Mucosa of stomach (tissue), 1 donor: ENCODE measurements around the gene LRRC27.

ENCODE experiments used
- H3K27me3 ChIP-seq: one replicate; pipeline ENCODE4 v1.7.0; 2013; ENCODE audit warnings: mild to moderate bottlenecking, low read length; ENCODE audit not compliant: control insufficient read depth, insufficient read depth
- H3K36me3 ChIP-seq: one replicate; pipeline ENCODE4 v1.7.0; 2013; ENCODE audit warnings: low read length; ENCODE audit not compliant: control insufficient read depth, insufficient read depth
- H3K4me1 ChIP-seq: one replicate; pipeline ENCODE4 v1.7.0; 2013; ENCODE audit warnings: mild to moderate bottlenecking, low read length; ENCODE audit not compliant: control insufficient read depth, insufficient read depth
- H3K4me3 ChIP-seq: one replicate; pipeline ENCODE4 v1.7.0; 2013; ENCODE audit warnings: low read length
- H3K9ac ChIP-seq: one replicate; pipeline ENCODE4 v1.7.0; 2013; ENCODE audit warnings: mild to moderate bottlenecking, low read length, moderate library complexity
- H3K9me3 ChIP-seq: one replicate; pipeline ENCODE4 v1.7.0; 2013; ENCODE audit warnings: mild to moderate bottlenecking, low read length, moderate library complexity; ENCODE audit not compliant: control insufficient read depth
- donor health status: Pancreatic carcinoma.

The LRRC27 gene

GRCh38 chr10:132326925-132327324, 5.1 kb upstream of the LRRC27 start:
- no peaks in the 10 kb centered on the region for H3K27me3 ChIP-seq
- H3K4me1 ChIP-seq, result peaks cover 14% of the 10 kb centered on the region
- no peak overlapping the region for H3K9ac ChIP-seq
- no peaks in the 10 kb centered on the region for H3K9me3 ChIP-seq
- H3K36me3 ChIP-seq, result no peaks in the 10 kb centered on the region
- no peak overlapping the region for H3K4me3 ChIP-seq

GRCh38 chr10:132328106-132328505, 3.9 kb upstream of the LRRC27 start:
- H3K36me3 ChIP-seq, result no peaks in the 10 kb centered on the region
- H3K9me3 ChIP-seq, result no peaks in the 10 kb centered on the region
- H3K4me1 ChIP-seq, result peaks cover 18% of the 10 kb centered on the region
- no peak overlapping the region for H3K4me3 ChIP-seq
- H3K27me3 ChIP-seq, result no peaks in the 10 kb centered on the region
- no peak overlapping the region for H3K9ac ChIP-seq

GRCh38 chr10:132328738-132329137, 3.3 kb upstream of the LRRC27 start:
- Histone ChIP-seq H3K4me1 (peaks cover 19% of the 10 kb centered on the region), H3K36me3 (no peaks in the 10 kb centered on the region)

GRCh38 chr10:132329565-132330485, 2.2 kb upstream of the LRRC27 start:
- no peaks in the 10 kb centered on the region for H3K9me3 ChIP-seq
- no peak overlapping the region for H3K9ac ChIP-seq
- no peaks in the 10 kb centered on the region for H3K36me3 ChIP-seq
- peaks cover 19% of the 10 kb centered on the region for H3K4me1 ChIP-seq
- H3K4me3 ChIP-seq, result no peak overlapping the region
- no peaks in the 10 kb centered on the region for H3K27me3 ChIP-seq

More at GRCh38 chr10:132328738-132329137, 3.3 kb upstream of the LRRC27 start:
- Histone ChIP-seq H3K27me3 (no peaks in the 10 kb centered on the region), H3K9ac (no peak overlapping the region), H3K4me3 (no peak overlapping the region), H3K9me3 (no peaks in the 10 kb centered on the region)

- H3K36me3 ChIP-seq, result no peaks in the 10 kb centered on the region
- H3K4me3 ChIP-seq, result no peak overlapping the region
- H3K9ac ChIP-seq, result no peak overlapping the region
- no peaks in the 10 kb centered on the region for H3K9me3 ChIP-seq
- no peaks in the 10 kb centered on the region for H3K27me3 ChIP-seq
- peaks cover 20% of the 10 kb centered on the region for H3K4me1 ChIP-seq
These were observed 1.5 kb upstream of the LRRC27 start for GRCh38 chr10:132330486-132330833.

- H3K27me3 ChIP-seq, result no peaks in the 10 kb centered on the region
- no peaks in the 10 kb centered on the region for H3K9me3 ChIP-seq
- peak overlapping the region; percentile 82 for H3K9ac ChIP-seq
- peak overlapping the region; percentile 61 for H3K4me3 ChIP-seq
- peaks cover 30% of the 10 kb centered on the region for H3K4me1 ChIP-seq
- no peaks in the 10 kb centered on the region for H3K36me3 ChIP-seq
These were observed 401 bp downstream of the LRRC27 start for GRCh38 chr10:132332433-132332754.

GRCh38 chr10:132333386-132333785, 1.4 kb downstream of the LRRC27 start:
- Histone ChIP-seq H3K4me3 (no peak overlapping the region), H3K4me1 (peaks cover 30% of the 10 kb centered on the region), H3K36me3 (no peaks in the 10 kb centered on the region), H3K27me3 (no peaks in the 10 kb centered on the region), H3K9me3 (no peaks in the 10 kb centered on the region), H3K9ac (peak overlapping the region; percentile 82)

- H3K9me3 ChIP-seq, result no peaks in the 10 kb centered on the region
- peaks cover 5% of the 10 kb centered on the region for H3K36me3 ChIP-seq
- H3K4me1 ChIP-seq, result peaks cover 28% of the 10 kb centered on the region
- H3K4me3 ChIP-seq, result no peak overlapping the region
- no peak overlapping the region for H3K9ac ChIP-seq
- no peaks in the 10 kb centered on the region for H3K27me3 ChIP-seq
These were observed 2.7 kb downstream of the LRRC27 start for GRCh38 chr10:132334631-132335188.

- no peaks in the 10 kb centered on the region for H3K9me3 ChIP-seq
- peaks cover 5% of the 10 kb centered on the region for H3K36me3 ChIP-seq
- no peak overlapping the region for H3K9ac ChIP-seq
These were observed 3.4 kb downstream of the LRRC27 start for GRCh38 chr10:132335189-132336063.

GRCh38 chr10:132336064-132336746, 4.2 kb downstream of the LRRC27 start:
- Histone ChIP-seq H3K27me3 (no peaks in the 10 kb centered on the region), H3K4me1 (peaks cover 17% of the 10 kb centered on the region), H3K36me3 (peaks cover 5% of the 10 kb centered on the region), H3K4me3 (peak overlapping the region; percentile 42), H3K9ac (peak overlapping the region; percentile 72), H3K9me3 (no peaks in the 10 kb centered on the region)

More at GRCh38 chr10:132335189-132336063, 3.4 kb downstream of the LRRC27 start:
- Histone ChIP-seq H3K27me3 (no peaks in the 10 kb centered on the region), H3K4me3 (no peak overlapping the region), H3K4me1 (peaks cover 21% of the 10 kb centered on the region)

GRCh38 chr10:132336919-132337407, 5.0 kb downstream of the LRRC27 start:
- Histone ChIP-seq H3K4me3 (peak overlapping the region; percentile 42), H3K27me3 (no peaks in the 10 kb centered on the region)

More at GRCh38 chr10:132336919-132337407, 5.0 kb downstream of the LRRC27 start:
- Histone ChIP-seq H3K4me1 (peaks cover 17% of the 10 kb centered on the region), H3K36me3 (peaks cover 5% of the 10 kb centered on the region), H3K9me3 (no peaks in the 10 kb centered on the region), H3K9ac (peak overlapping the region; percentile 72)
